ENCODE data around the gene ZYX. TPM values are rescaled to one million over a fixed set of nuclear protein-coding genes. Genes with fewer than 3 reads are reported as not detected.

Gene ZYX
- total and polyA plus RNA-seq, 2 of the 13 experiments (the other 11 are each of a cell fraction or from before 2014, with no cell fraction given): 9.9 to 13.7 TPM

- TF ChIP-seq ZBED4 (CRISPR knock-in tag; IDR thresholded peaks at IDR 0.05; ENCODE audit: borderline replicate concordance): peak; percentile 69; the same call in 1 of the 2 replicates
- peak; percentile 76 for TF ChIP-seq PHF5A (CRISPR knock-in tag; IDR thresholded peaks at IDR 0.05; ENCODE audit: low read depth, unreplicated experiment)
- peak; percentile 83 for TF ChIP-seq MED1 (CRISPR knock-in tag; IDR thresholded peaks at IDR 0.05)
- TF ChIP-seq FOSL2 (CRISPR knock-in tag; IDR thresholded peaks at IDR 0.05): peak; percentile 44
- peak; percentile 92 for TF ChIP-seq ARID5B (CRISPR knock-in tag; IDR thresholded peaks at IDR 0.05)
- TF ChIP-seq SAP130 (CRISPR knock-in tag; IDR thresholded peaks at IDR 0.05; ENCODE audit: low read depth): peak; percentile 77
- TF ChIP-seq, protein P1, sequence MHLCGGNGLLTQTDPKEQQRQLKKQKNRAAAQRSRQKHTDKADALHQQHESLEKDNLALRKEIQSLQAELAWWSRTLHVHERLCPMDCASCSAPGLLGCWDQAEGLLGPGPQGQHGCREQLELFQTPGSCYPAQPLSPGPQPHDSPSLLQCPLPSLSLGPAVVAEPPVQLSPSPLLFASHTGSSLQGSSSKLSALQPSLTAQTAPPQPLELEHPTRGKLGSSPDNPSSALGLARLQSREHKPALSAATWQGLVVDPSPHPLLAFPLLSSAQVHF (CRISPR knock-in tag; IDR thresholded peaks at IDR 0.05): no peak
- peak; percentile 57; the same call in 1 of the 2 replicates for TF ChIP-seq NFKBIZ (CRISPR knock-in tag; IDR thresholded peaks at IDR 0.05)
- 0 out of 2 replicates have a peak, but pooled peaks have one; percentile 13 for TF ChIP-seq BORCS8-MEF2B (CRISPR knock-in tag; IDR thresholded peaks at IDR 0.05)
- TF ChIP-seq THRA (CRISPR knock-in tag; IDR thresholded peaks at IDR 0.05; ENCODE audit: borderline replicate concordance): peak; percentile 92
- TF ChIP-seq, protein P2, sequence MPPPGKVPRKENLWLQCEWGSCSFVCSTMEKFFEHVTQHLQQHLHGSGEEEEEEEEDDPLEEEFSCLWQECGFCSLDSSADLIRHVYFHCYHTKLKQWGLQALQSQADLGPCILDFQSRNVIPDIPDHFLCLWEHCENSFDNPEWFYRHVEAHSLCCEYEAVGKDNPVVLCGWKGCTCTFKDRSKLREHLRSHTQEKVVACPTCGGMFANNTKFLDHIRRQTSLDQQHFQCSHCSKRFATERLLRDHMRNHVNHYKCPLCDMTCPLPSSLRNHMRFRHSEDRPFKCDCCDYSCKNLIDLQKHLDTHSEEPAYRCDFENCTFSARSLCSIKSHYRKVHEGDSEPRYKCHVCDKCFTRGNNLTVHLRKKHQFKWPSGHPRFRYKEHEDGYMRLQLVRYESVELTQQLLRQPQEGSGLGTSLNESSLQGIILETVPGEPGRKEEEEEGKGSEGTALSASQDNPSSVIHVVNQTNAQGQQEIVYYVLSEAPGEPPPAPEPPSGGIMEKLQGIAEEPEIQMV (CRISPR knock-in tag; IDR thresholded peaks at IDR 0.05; ENCODE audit: low read depth): peak; percentile 80
- 0 out of 2 replicates have a peak, but pooled peaks have one; percentile 66 for TF ChIP-seq ZNF33B (CRISPR knock-in tag; IDR thresholded peaks at IDR 0.05)
- TF ChIP-seq ATF2 (CRISPR knock-in tag; IDR thresholded peaks at IDR 0.05): peak; percentile 70; the same call in 1 of the 2 replicates
- TF ChIP-seq RFXAP (CRISPR knock-in tag; IDR thresholded peaks at IDR 0.05; ENCODE audit: borderline replicate concordance): peak; percentile 71; the same call in 1 of the 2 replicates
- 0 out of 2 replicates have a peak, but pooled peaks have one; percentile 48 for TF ChIP-seq ZNF333 (CRISPR knock-in tag; IDR thresholded peaks at IDR 0.05; ENCODE audit: borderline replicate concordance)
Observed at GRCh38 chr7:143393267-143394041, 12.3 kb downstream of the ZYX start (continued).

Measured in HepG2 (cell line).